Inflammatory macrophage treated with lipopolysaccharide for 1 hour (primary cell): Measurements from ENCODE around the gene TASP1.

Experiments
- DNase-seq, 2 donors: peaks; one replicate each; pipeline ENCODE4 v3.0.0-alpha.2; 2020 to 2022

Gene TASP1

DNA sequence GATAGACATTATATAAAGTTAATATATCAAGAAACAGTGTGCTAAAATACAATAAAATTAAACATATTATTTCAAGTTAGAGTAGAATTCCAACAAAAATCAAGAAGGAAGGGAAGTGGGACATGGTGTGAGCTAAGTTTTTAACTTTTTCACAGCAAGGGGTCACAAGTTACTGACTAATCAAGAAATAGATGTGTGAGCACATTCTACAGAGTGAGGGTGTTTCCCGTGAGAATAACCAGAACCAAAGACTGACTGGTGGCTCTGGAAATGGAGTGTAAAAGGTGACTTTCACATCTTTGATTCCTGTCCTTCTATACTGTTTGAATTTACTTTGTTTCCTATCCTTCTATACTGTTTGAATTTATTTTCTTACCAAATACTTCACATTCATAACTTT is 206.6 kb downstream of the TASP1 start:
- peak in 1 of 2 donors; percentile 17 for DNase-seq

- DNase-seq, result peak; percentile 12 to 44
Measured at GRCh38 chr20:13430346-13431002, 208.3 kb downstream of the TASP1 start.

GRCh38 chr20:13428684-13429083 is 210.0 kb downstream of the TASP1 start:
- no peak for DNase-seq

DNA sequence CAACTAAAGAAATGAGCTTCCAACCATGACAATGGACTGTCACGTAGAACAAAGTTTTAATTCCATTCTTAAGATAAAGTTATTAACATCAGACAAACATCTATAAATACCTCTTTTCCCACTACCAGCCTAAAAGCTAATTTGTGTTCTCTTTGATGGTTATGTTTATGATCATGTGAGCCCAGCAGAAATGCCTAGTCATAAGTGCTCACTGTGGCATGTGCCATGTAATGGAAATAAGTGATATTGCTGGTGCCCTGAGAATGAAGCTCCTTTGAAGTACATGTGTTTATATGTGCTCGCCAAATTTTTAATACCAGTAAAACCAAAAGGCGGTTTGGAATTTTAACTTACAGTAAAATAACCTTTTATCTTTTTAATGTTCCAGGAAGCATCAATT is 211.9 kb downstream of the TASP1 start:
- DNase-seq, result no peak

GRCh38 chr20:13425381-13426135 is 213.2 kb downstream of the TASP1 start:
- no peak for DNase-seq

- no peak for DNase-seq
Measured at GRCh38 chr20:13424174-13424833, 214.4 kb downstream of the TASP1 start.

DNA sequence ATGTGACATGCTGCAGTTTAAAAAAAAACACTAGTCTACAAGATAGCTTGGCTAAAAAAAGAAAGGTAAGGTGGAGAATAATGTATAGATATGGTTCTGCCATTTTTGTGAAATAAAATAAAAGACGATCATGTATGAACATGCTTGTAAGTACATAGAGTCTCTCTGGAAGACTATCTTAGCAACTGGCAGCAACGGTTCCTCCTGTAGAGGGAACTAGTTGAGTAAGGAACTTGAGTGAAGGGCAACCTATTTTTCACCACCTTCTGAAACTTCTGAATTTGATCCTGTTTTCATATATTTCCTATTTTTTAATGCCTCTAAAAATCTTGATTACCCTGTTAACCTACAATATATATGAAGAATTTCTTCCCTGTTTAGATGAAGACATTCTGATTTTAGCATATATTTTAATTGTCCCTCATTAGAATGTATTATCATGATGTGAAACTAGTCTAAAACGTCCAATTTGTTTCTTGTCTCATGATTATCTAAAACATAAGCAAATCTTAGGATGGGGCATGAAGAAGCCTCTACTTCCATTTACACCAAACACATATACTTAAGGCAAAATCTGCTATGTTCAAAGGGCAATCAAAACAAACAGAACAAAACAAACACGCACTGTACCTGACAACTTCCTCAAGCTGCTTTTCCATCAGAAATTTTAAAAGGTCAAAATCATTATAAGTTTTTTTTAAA is 215.1 kb downstream of the TASP1 start:
- DNase-seq, result no peak

DNA sequence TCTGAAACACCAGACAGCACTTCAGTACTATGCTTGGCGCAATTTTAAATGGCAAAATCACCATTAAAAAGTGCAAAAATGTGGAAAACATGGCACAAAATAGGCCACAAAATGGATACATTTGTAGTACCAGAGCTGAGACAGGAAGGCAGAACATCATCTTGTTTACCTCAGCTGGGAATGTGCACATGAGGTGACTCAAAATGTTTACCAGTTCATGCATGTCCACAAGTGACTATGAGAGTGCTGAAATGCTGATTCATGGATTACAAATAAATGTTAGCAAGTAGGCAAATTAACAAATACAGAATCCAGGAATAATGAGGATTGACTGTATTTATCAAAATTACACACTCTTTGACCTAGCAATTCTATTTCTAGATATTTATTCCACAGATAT is 216.1 kb downstream of the TASP1 start:
- no peak for DNase-seq

DNA sequence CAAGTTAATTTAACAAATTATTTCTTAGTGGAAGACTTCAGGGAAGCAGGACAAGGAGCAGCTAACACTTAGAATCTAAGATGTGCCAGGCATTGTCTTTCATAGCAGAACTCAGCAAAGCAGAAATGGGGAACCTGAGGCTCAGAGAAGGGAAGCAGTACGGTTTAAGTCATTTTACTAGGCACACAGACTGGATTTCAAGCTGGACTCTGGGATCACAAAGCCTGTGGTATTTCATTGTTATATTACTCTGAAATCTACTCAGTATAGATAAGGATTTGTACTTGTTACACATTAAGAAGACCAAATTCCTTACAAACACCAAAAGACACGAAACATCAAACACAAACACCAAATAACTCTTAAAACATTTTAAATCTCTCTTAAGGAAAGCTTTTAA is 218.1 kb downstream of the TASP1 start:
- peak; percentile 13 to 22 for DNase-seq

DNA sequence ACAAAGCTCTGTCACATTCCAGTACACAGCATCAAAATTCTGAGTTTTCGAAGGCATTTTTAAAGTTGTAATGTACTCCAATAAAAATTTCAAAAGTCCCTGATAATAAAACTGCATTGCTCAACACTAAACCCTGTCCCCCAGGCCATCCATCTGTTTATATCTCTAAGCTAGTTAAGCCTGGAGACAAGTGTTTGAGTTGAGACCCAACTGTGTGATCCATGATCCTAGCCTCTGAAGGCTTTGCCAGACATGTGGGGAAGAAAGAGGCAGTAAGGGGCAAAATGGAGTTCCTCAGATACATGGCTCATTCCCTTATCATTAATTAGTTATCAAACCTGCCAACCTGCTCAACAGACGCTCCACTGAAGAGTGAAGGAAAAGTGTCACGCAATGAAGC is 219.3 kb downstream of the TASP1 start:
- no peak for DNase-seq

DNA sequence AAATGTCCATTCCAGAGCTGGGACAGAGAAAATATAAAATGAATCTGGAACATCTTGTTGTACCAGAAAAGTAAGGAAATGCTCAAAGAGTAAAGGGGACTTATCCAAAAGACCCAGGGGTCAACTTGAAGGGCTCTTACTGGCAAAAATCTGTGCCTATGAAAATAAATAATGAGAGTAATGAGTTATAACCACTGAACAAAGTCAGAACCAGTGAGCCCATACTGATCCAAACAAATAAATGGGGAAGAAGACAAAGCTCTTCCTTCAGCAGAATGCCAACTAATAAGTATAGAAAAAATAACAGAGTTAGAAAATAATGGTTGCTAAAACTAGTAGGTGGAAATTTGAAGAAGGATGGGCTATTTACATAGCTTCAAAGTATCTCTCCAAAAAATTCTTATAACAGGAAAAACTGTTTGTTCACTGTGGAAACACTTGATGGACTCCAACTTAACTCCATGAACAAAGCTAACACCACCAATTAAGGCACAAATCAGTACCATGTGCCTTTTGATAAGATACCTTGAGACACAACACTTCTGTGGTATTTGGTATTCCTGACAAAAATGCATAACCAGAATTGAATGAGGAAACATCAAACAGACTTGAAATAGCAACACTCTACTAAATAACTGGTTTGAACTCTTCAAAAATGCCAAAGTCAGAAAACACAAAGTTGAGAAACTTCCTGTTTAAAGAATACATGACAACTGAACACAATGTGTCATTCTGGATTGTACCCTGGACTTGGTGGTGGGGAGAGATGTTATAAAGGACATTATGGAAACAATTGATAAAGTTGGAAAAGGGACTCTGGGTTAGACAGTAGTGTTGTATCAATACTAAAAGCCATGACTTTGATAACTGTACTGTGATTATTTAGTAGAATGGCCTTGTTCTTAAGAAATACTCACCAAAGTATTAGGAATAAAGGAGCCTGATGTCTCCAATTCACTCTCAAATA is 220.2 kb downstream of the TASP1 start:
- peak; percentile 55 to 73 for DNase-seq

GRCh38 chr20:13416531-13416930 is 222.2 kb downstream of the TASP1 start:
- no peak for DNase-seq

DNA sequence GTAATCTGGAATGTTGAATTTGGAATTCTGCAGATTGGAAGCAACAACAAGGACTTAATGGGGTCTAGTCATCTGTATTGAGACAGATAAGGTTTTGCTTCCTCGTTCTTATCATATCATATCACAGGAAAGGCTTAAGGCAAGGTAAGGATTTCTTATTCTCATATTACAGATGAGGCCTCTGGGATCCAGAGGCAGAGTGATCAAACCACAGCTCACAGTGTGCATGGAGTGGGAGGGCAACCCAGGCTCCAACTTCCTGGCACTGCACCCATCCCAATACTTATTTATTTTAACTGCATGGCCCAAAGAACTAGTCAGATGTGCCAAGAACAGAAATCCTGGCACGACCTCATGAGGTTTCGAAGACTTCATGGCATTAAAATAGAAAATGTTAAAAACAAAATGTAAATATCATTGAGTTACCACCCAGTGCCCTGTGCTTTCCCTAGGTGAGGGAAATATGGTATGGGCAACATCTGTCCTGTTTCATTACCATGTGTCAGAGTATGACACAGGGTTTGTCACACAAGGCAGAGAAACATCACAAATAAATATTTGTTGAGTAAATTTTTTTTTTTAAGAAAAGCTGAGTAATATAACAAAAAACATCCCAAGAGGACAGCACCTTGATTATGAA is 225.8 kb downstream of the TASP1 start:
- DNase-seq, result no peak

GRCh38 chr20:13404293-13404692 is 234.4 kb downstream of the TASP1 start:
- no peak for DNase-seq

DNA sequence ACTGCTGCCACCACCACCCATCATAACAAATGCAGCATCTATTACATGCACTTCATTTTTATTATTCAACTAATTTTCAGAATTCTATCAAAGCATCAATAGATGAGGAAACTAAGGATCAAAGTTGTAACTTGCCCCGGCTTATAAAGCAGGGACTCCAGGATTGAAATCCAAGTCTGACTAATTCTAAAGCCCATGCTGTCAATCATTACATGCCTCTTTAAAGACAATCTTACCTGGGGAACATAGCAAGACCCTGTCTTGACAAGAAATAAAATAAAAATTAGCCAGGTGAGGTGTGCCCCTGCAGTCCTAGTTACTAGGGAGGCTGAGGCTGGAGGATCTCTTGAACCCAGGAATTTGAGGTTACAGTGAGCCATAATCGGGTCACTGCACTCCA is 235.3 kb downstream of the TASP1 start:
- DNase-seq, result no peak

GRCh38 chr20:13402986-13403385 is 235.7 kb downstream of the TASP1 start:
- no peak for DNase-seq

DNA sequence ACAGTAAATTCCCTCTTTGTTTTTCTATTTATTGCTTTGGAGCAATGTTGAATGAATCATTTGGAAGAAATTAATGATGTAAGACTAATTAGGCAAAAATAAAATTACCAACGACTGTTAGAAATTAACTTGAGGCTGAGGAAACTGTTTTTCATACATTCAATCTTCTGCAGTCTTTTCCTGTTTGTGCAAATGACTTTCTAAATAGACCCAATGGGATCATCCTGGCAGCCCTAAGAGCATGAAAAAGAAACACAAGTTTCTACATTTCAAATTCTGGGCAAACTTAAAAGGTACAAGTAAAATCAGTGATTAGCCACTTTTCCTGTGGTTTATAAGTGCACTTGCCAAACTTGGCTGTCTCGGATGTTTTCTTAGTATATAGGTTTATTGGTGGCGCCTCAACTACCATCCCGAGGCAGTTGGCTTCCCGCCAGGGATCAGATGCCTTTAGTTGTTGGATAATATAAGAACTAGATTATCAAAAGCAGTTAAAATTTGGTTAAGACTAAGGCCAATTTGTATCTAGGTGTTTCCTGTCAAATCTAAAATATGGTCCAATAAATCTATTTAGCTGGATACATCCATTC is 236.5 kb downstream of the TASP1 start:
- DNase-seq, result no peak

- no peak for DNase-seq
Measured at GRCh38 chr20:13401596-13401995, 237.1 kb downstream of the TASP1 start.

GRCh38 chr20:13400453-13400852 is 238.3 kb downstream of the TASP1 start:
- no peak for DNase-seq

- no peak for DNase-seq
Measured at GRCh38 chr20:13397300-13397724, 241.4 kb downstream of the TASP1 start.

DNA sequence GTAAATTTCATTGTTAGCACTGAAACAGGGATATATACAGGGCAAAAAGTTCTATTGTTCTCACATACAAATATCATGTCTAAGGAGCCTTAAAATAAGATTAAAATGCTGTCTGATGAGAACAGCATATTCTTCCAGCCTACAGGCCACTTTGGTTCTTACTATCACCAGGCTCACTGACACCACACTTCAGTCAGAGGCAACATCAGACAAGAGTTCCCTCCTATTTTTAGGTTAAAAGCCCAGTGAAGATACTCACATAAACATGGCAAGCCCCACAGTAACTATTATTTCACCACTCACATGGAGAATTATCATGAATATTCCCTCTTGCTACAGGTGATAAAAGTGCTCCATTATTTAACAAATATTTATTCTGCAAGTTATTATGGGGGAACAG is 241.9 kb downstream of the TASP1 start:
- DNase-seq, result no peak
